ENCODE results near the gene ATPAF1.

- no peak for TF ChIP-seq POLR2A (IDR thresholded peaks at IDR 0.05)
- no peak for TF ChIP-seq CTCF (IDR thresholded peaks at IDR 0.05)
- TF ChIP-seq POLR2AphosphoS5 (IDR thresholded peaks at IDR 0.05): no peak
These were observed 22.3 kb downstream of the ATPAF1 start for GRCh38 chr1:46645815-46646214.

Measured in transverse colon (tissue), 4 donors.